Mesendoderm (in vitro differentiated cells): Measurements from ENCODE around the gene ZRANB3.
A peak's percentile ranks its signal among the peaks of the same experiment; 100 is the strongest.

Experiments used
- DNase-seq: peaks from one replicate; pipeline ENCODE4 v3.0.0; 2013
- H2AK5ac ChIP-seq: 2 replicates; pipeline ENCODE4 v1.6.1; 2013; ENCODE audit warnings: low read length, inconsistent platforms
- H2BK120ac ChIP-seq: 2 replicates; pipeline ENCODE4 v1.6.1; 2013; ENCODE audit warnings: low read depth, mild to moderate bottlenecking, low read length, moderate library complexity, mixed read lengths
- H2BK15ac ChIP-seq: replicated peaks from 2 replicates; pipeline ENCODE4 v1.6.1; 2013; ENCODE audit warnings: low read depth, mild to moderate bottlenecking, moderate library complexity
- H2BK5ac ChIP-seq: 2 replicates; pipeline ENCODE4 v1.6.1; 2013; ENCODE audit warnings: low read length, inconsistent platforms
- H3K18ac ChIP-seq: 2 replicates; pipeline ENCODE4 v1.6.1; 2013; ENCODE audit warnings: mild to moderate bottlenecking, low read length, mixed read lengths
- H3K23ac ChIP-seq: one replicate; pipeline ENCODE4 v1.6.1; 2013; ENCODE audit warnings: low read length
- H3K27ac ChIP-seq: 2 replicates; pipeline ENCODE4 v1.5.1; 2013; ENCODE audit warnings: low read depth, mild to moderate bottlenecking, inconsistent platforms, low read length, moderate library complexity
- H3K27me3 ChIP-seq: 2 replicates; pipeline ENCODE4 v1.6.1; 2013; ENCODE audit warnings: low read length, control low read depth, mild to moderate bottlenecking, inconsistent platforms; ENCODE audit not compliant: insufficient read depth, poor library complexity
- H3K36me3 ChIP-seq: 2 replicates; pipeline ENCODE4 v1.6.1; 2013; ENCODE audit warnings: low read length, inconsistent platforms; ENCODE audit not compliant: control insufficient read depth, insufficient read depth
- H3K4ac ChIP-seq: one replicate; pipeline ENCODE4 v1.6.1; 2013; ENCODE audit warnings: low read depth, mild to moderate bottlenecking, low read length, moderate library complexity
- H3K4me1 ChIP-seq: 2 replicates; pipeline ENCODE4 v1.6.1; 2013; ENCODE audit warnings: low read depth, low read length, inconsistent platforms; ENCODE audit not compliant: control insufficient read depth
- H3K4me2 ChIP-seq: 2 replicates; pipeline ENCODE4 v1.6.1; 2013; ENCODE audit warnings: low read length
- H3K4me3 ChIP-seq: 2 replicates; pipeline ENCODE4 v1.5.1; 2013; ENCODE audit warnings: mild to moderate bottlenecking, low read length
- H3K56ac ChIP-seq: one replicate; pipeline ENCODE4 v1.6.1; 2013; ENCODE audit warnings: low read length
- H3K79me1 ChIP-seq: 2 replicates; pipeline ENCODE4 v1.6.1; 2013; ENCODE audit warnings: low read length, inconsistent platforms
- H3K79me2 ChIP-seq: 2 replicates; pipeline ENCODE4 v1.6.1; 2013; ENCODE audit warnings: mild to moderate bottlenecking, low read length; ENCODE audit not compliant: control insufficient read depth, insufficient read depth
- H3K9ac ChIP-seq: 2 replicates; pipeline ENCODE4 v1.6.1; 2013; ENCODE audit warnings: low read length, inconsistent platforms
- H4K5ac ChIP-seq: one replicate; pipeline ENCODE4 v1.6.1; 2013; ENCODE audit warnings: low read length
- H4K8ac ChIP-seq: one replicate; pipeline ENCODE4 v1.6.1; 2013; ENCODE audit warnings: low read depth, mild to moderate bottlenecking, control low read depth, low read length, moderate library complexity
- WGBS: extraction: QIAGEN DNeasy Blood & Tissue Kit; methylation state at CpG from one replicate; pipeline ENCODE4 v1.1.7; 2013; ENCODE audit warnings: low lambda C conversion rate, missing lambda C conversion rate; ENCODE audit not compliant: insufficient coverage; ENCODE audit errors: extremely low coverage; 5-methylcytosine and 5-hydroxymethylcytosine counted together

ZRANB3 gene

GRCh38 chr2:135226961-135227360, 304.1 kb downstream of the ZRANB3 start:
- H3K4me1 ChIP-seq: no peaks in the 10 kb centered on the region
- H4K5ac ChIP-seq: no peak overlapping the region
- no peak overlapping the region for H3K56ac ChIP-seq
- no peak overlapping the region for H2BK5ac ChIP-seq
- no peak overlapping the region for H3K23ac ChIP-seq
- H2BK15ac ChIP-seq: no peak overlapping the region
- no peaks in the 10 kb centered on the region for H3K79me1 ChIP-seq
- H3K27me3 ChIP-seq: no peaks in the 10 kb centered on the region
- DNase-seq: no peak
- no peak overlapping the region for H2AK5ac ChIP-seq
- H3K4me2 ChIP-seq: no peak overlapping the region
- no peaks in the 10 kb centered on the region for H3K36me3 ChIP-seq
- no peak overlapping the region for H3K4ac ChIP-seq
- WGBS: no CpG with 5 or more reads among the region's 1 CpG
- no peak overlapping the region for H3K18ac ChIP-seq
- no peak overlapping the region for H4K8ac ChIP-seq
- H3K9ac ChIP-seq: no peak overlapping the region
- no peak overlapping the region for H3K27ac ChIP-seq
- H2BK120ac ChIP-seq: no peak overlapping the region
- no peaks in the 10 kb centered on the region for H3K79me2 ChIP-seq
- no peak overlapping the region for H3K4me3 ChIP-seq

GRCh38 chr2:135225781-135226180, 305.2 kb downstream of the ZRANB3 start:
- Histone ChIP-seq H3K79me2 (no peaks in the 10 kb centered on the region), H2AK5ac (no peak overlapping the region), H3K36me3 (no peaks in the 10 kb centered on the region), H2BK15ac (no peak overlapping the region), H3K18ac (no peak overlapping the region), H3K9ac (no peak overlapping the region), H3K27ac (no peak overlapping the region), H3K23ac (no peak overlapping the region), H3K4me2 (no peak overlapping the region), H3K4ac (no peak overlapping the region), H3K4me1 (no peaks in the 10 kb centered on the region), H3K4me3 (no peak overlapping the region), H4K5ac (no peak overlapping the region), H3K79me1 (no peaks in the 10 kb centered on the region), H3K27me3 (no peaks in the 10 kb centered on the region), H4K8ac (no peak overlapping the region), H3K56ac (no peak overlapping the region), H2BK120ac (no peak overlapping the region), H2BK5ac (no peak overlapping the region)
- DNase-seq: no peak

GRCh38 chr2:135219226-135219625, 311.8 kb downstream of the ZRANB3 start:
- H4K8ac ChIP-seq: no peak overlapping the region
- no peak overlapping the region for H2BK15ac ChIP-seq

GRCh38 chr2:135218426-135218825, 312.6 kb downstream of the ZRANB3 start:
- no peak overlapping the region for H2AK5ac ChIP-seq
- H3K36me3 ChIP-seq: no peaks in the 10 kb centered on the region
- WGBS: no CpG with 5 or more reads among the region's 2 CpGs
- H3K79me1 ChIP-seq: no peaks in the 10 kb centered on the region
- no peak overlapping the region for H3K56ac ChIP-seq
- no peak overlapping the region for H3K4me2 ChIP-seq
- H3K79me2 ChIP-seq: no peaks in the 10 kb centered on the region
- no peak overlapping the region for H2BK120ac ChIP-seq
- no peak overlapping the region for H3K27ac ChIP-seq
- H2BK15ac ChIP-seq: no peak overlapping the region
- H2BK5ac ChIP-seq: no peak overlapping the region
- no peak overlapping the region for H3K4me3 ChIP-seq
- no peak overlapping the region for H4K5ac ChIP-seq
- no peak overlapping the region for H3K4ac ChIP-seq
- no peak overlapping the region for H4K8ac ChIP-seq
- DNase-seq: no peak
- no peak overlapping the region for H3K18ac ChIP-seq
- no peak overlapping the region for H3K9ac ChIP-seq
- H3K23ac ChIP-seq: no peak overlapping the region
- H3K27me3 ChIP-seq: no peaks in the 10 kb centered on the region
- H3K4me1 ChIP-seq: no peaks in the 10 kb centered on the region

More at GRCh38 chr2:135219226-135219625, 311.8 kb downstream of the ZRANB3 start:
- Histone ChIP-seq H2BK5ac (no peak overlapping the region), H3K4me3 (no peak overlapping the region), H3K79me2 (no peaks in the 10 kb centered on the region), H3K79me1 (no peaks in the 10 kb centered on the region), H3K4ac (no peak overlapping the region), H3K18ac (no peak overlapping the region), H3K27me3 (no peaks in the 10 kb centered on the region), H3K56ac (no peak overlapping the region), H2AK5ac (no peak overlapping the region), H3K9ac (no peak overlapping the region), H3K36me3 (no peaks in the 10 kb centered on the region), H4K5ac (no peak overlapping the region), H3K4me1 (no peaks in the 10 kb centered on the region), H2BK120ac (no peak overlapping the region), H3K23ac (no peak overlapping the region), H3K4me2 (no peak overlapping the region), H3K27ac (no peak overlapping the region)
- WGBS: no CpG with 5 or more reads among the region's 1 CpG
- DNase-seq: no peak

GRCh38 chr2:135212757-135213156, 318.3 kb downstream of the ZRANB3 start:
- no peaks in the 10 kb centered on the region for H3K27me3 ChIP-seq

GRCh38 chr2:135208016-135208415, 323.0 kb downstream of the ZRANB3 start:
- H3K27me3 ChIP-seq: no peaks in the 10 kb centered on the region
- no CpG with 5 or more reads among the region's 2 CpGs for WGBS
- no peak overlapping the region for H3K23ac ChIP-seq

More at GRCh38 chr2:135212757-135213156, 318.3 kb downstream of the ZRANB3 start:
- Histone ChIP-seq H2BK120ac (no peak overlapping the region), H2BK15ac (no peak overlapping the region), H3K4me2 (no peak overlapping the region), H3K18ac (no peak overlapping the region), H3K36me3 (no peaks in the 10 kb centered on the region), H4K5ac (no peak overlapping the region), H3K4me1 (no peaks in the 10 kb centered on the region), H4K8ac (no peak overlapping the region), H3K79me1 (no peaks in the 10 kb centered on the region), H2AK5ac (no peak overlapping the region), H3K23ac (no peak overlapping the region), H3K27ac (no peak overlapping the region), H3K9ac (no peak overlapping the region), H3K56ac (no peak overlapping the region), H3K4ac (no peak overlapping the region), H2BK5ac (no peak overlapping the region), H3K4me3 (no peak overlapping the region), H3K79me2 (no peaks in the 10 kb centered on the region)
- DNase-seq: peak; percentile 13
- no CpG with 5 or more reads among the region's 2 CpGs for WGBS

More at GRCh38 chr2:135208016-135208415, 323.0 kb downstream of the ZRANB3 start:
- H3K79me1 ChIP-seq: no peaks in the 10 kb centered on the region
- no peak overlapping the region for H2AK5ac ChIP-seq
- no peak overlapping the region for H4K5ac ChIP-seq
- DNase-seq: peak; percentile 3
- H2BK5ac ChIP-seq: no peak overlapping the region
- no peaks in the 10 kb centered on the region for H3K36me3 ChIP-seq
- H3K9ac ChIP-seq: no peak overlapping the region
- no peaks in the 10 kb centered on the region for H3K79me2 ChIP-seq
- H2BK120ac ChIP-seq: no peak overlapping the region
- no peak overlapping the region for H3K18ac ChIP-seq
- H3K4me2 ChIP-seq: no peak overlapping the region
- no peaks in the 10 kb centered on the region for H3K4me1 ChIP-seq
- H2BK15ac ChIP-seq: no peak overlapping the region
- H3K56ac ChIP-seq: no peak overlapping the region
- no peak overlapping the region for H3K4ac ChIP-seq
- no peak overlapping the region for H4K8ac ChIP-seq
- no peak overlapping the region for H3K27ac ChIP-seq
- H3K4me3 ChIP-seq: no peak overlapping the region
